HepG2 (cell line): ENCODE measurements around the gene MED20. TPM values are rescaled to one million over a fixed set of nuclear protein-coding genes. Genes with fewer than 3 reads are reported as not detected.
A peak's percentile ranks its signal among the peaks of the same experiment; 100 is the strongest.

Source experiments
- ARID5B ChIP-seq: IDR thresholded peaks from 2 replicates; pipeline ENCODE4 v1.4.0; 2020; ENCODE audit warnings: mild to moderate bottlenecking, missing genetic modification reagents
- FOXK1 ChIP-seq: sonication (generic); formaldehyde crosslinking; IDR thresholded peaks from 2 replicates; pipeline ENCODE4 v1.4.0; 2020; ENCODE audit warnings: low read depth, missing genetic modification reagents, borderline replicate concordance
- HMGXB3 ChIP-seq: sonication (generic); formaldehyde crosslinking; IDR thresholded peaks from 2 replicates; pipeline ENCODE4 v1.4.0; 2020; ENCODE audit warnings: missing genetic modification reagents, borderline replicate concordance
- NR0B2 ChIP-seq: sonication (generic); formaldehyde crosslinking; IDR thresholded peaks from 2 replicates; pipeline ENCODE4 v1.4.0; 2020; ENCODE audit warnings: mild to moderate bottlenecking, missing genetic modification reagents
- RFX1 ChIP-seq: fragments of 450-650 bp; IDR thresholded peaks from 2 replicates; pipeline ENCODE4 v1.6.1; 2017
- ZFP62 ChIP-seq: sonication (generic); formaldehyde crosslinking; IDR thresholded peaks from 2 replicates; pipeline ENCODE4 v1.4.0; 2020; ENCODE audit warnings: missing genetic modification reagents
- ZNF615 ChIP-seq: sonication (generic); formaldehyde crosslinking; IDR thresholded peaks from 2 replicates; pipeline ENCODE4 v1.5.0; 2020; ENCODE audit warnings: mild to moderate bottlenecking, missing genetic modification reagents, borderline replicate concordance
- ZNF691 ChIP-seq: sonication (generic); formaldehyde crosslinking; IDR thresholded peaks from 2 replicates; pipeline ENCODE4 v1.4.0; 2020; ENCODE audit warnings: missing genetic modification reagents, low read depth, mild to moderate bottlenecking, borderline replicate concordance
- polyA plus RNA-seq, 8 experiments: library from polyadenylated mRNA; depleted of rRNA in 3 of 8; stranded (reverse) in 7 of 8; unstranded in 1 of 8; fragments of >200 nt; fragmentation: Illumina TruSeq in 4 of 8; extraction: Trizol in 4 of 8; gene quantifications; 2 replicates each; pipeline versions ENCODE4 v1.2.1 to v1.2.3, GENCODE V29; 2011 to 2016; ENCODE audit warnings: low read depth in 4 of 8, missing spikeins in 1 of 8, mixed read lengths in 1 of 8; ENCODE audit not compliant: insufficient read depth in 1 of 8
- total RNA-seq, 5 experiments: library from RNA; depleted of rRNA; stranded (reverse); fragments of >200 nt; fragmentation: Illumina TruSeq; extraction: Trizol; gene quantifications; 2 replicates each; pipeline ENCODE4 v1.2.3, GENCODE V29; 2016; ENCODE audit warnings: low read depth in 1 of 5

MED20 gene
- total and polyA plus RNA-seq, 2 of the 13 experiments (the other 11 are each of a cell fraction or from before 2014, with no cell fraction given), result 28.1 to 41.1 TPM

- peak; percentile 40; the same call in 1 of the 2 replicates for TF ChIP-seq HMGXB3 (CRISPR knock-in tag)
- no peak for TF ChIP-seq RFX1
- no peak for TF ChIP-seq FOXK1 (CRISPR knock-in tag)
- peak; percentile 59; the same call in 1 of the 2 replicates for TF ChIP-seq NR0B2 (CRISPR knock-in tag)
- TF ChIP-seq ZNF615 (CRISPR knock-in tag), result no peak
- TF ChIP-seq ZFP62, result no peak
- no peak for TF ChIP-seq ARID5B (CRISPR knock-in tag)
- no peak for TF ChIP-seq ZNF691 (CRISPR knock-in tag)
These were observed 19.9 kb upstream of the MED20 start (continued) for GRCh38 chr6:41940759-41941279.
